K562 (cell line): Measurements from ENCODE around the gene AFF2. TPM values are rescaled to one million over a fixed set of nuclear protein-coding genes. Genes with fewer than 3 reads are reported as not detected.

Experiments used
- BRCA1 ChIP-seq, 2 experiments: fragments of 450-650 bp in 1 of 2; sonication (generic) in 1 of 2; formaldehyde crosslinking in 1 of 2; IDR thresholded peaks; 2 replicates each; pipeline versions ENCODE4 v1.5.0 to v1.6.1; 2017 to 2020; ENCODE audit warnings: mild to moderate bottlenecking in 1 of 2, missing genetic modification reagents in 1 of 2
- DPF2 ChIP-seq: fragments of 450-650 bp; IDR thresholded peaks from 2 replicates; pipeline ENCODE4 v1.6.1; 2016
- EP300 ChIP-seq: IDR thresholded peaks from 2 replicates; pipeline ENCODE4 v1.6.1; 2012; ENCODE audit warnings: low read length, improper control_type of control experiment
- ETV5 ChIP-seq: sonication (generic); formaldehyde crosslinking; IDR thresholded peaks from 2 replicates; pipeline ENCODE4 v1.4.0; 2020; ENCODE audit warnings: low read depth, mild to moderate bottlenecking, missing genetic modification reagents
- HNRNPL ChIP-seq: fragments of 200-400 bp; formaldehyde crosslinking; IDR thresholded peaks from 2 replicates; pipeline ENCODE4 v1.6.1; 2017; ENCODE audit warnings: low read depth, mild to moderate bottlenecking, low read length
- ILK ChIP-seq: fragments of 450-650 bp; IDR thresholded peaks from 2 replicates; pipeline ENCODE4 v1.6.1; 2016; ENCODE audit warnings: missing genetic modification characterization, low read depth, mild to moderate bottlenecking, missing compliant biosample characterization, moderate library complexity, borderline replicate concordance
- MEIS2 ChIP-seq: fragments of 450-650 bp; IDR thresholded peaks from 2 replicates; pipeline ENCODE4 v1.6.1; 2014; ENCODE audit warnings: mild to moderate bottlenecking; ENCODE audit not compliant: partially characterized antibody
- MIER1 ChIP-seq: fragments of 450-650 bp; IDR thresholded peaks from 2 replicates; pipeline ENCODE4 v1.6.1; 2016; ENCODE audit warnings: antibody characterized with exemption, mild to moderate bottlenecking, low read depth
- POLR2AphosphoS2 ChIP-seq: IDR thresholded peaks from 2 replicates; pipeline ENCODE4 v1.6.1; 2012; ENCODE audit warnings: low read length, improper control_type of control experiment
- POLR2AphosphoS5 ChIP-seq: IDR thresholded peaks from 2 replicates; pipeline ENCODE4 v1.6.1; 2011; ENCODE audit warnings: mild to moderate bottlenecking, low read depth, low read length, moderate library complexity; ENCODE audit not compliant: control insufficient read depth, insufficient read depth
- POLR2B ChIP-seq: fragments of 450-650 bp; IDR thresholded peaks from 2 replicates; pipeline ENCODE4 v1.6.1; 2018; ENCODE audit warnings: low read depth; ENCODE audit not compliant: partially characterized antibody
- ZBTB1 ChIP-seq: sonication (generic); formaldehyde crosslinking; IDR thresholded peaks from 2 replicates; pipeline ENCODE4 v1.8.1; 2023; ENCODE audit warnings: missing genetic modification reagents, low read depth, mild to moderate bottlenecking, borderline replicate concordance
- ZFPM2 ChIP-seq: fragments of 250-450 bp; sonication (Bioruptor Pico); IDR thresholded peaks from 2 replicates; pipeline ENCODE4 v1.5.1; 2022; ENCODE audit warnings: mild to moderate bottlenecking
- ZNF311 ChIP-seq: fragments of 250-450 bp; sonication (Bioruptor Pico); IDR thresholded peaks from 2 replicates; pipeline ENCODE4 v1.4.0; 2020; ENCODE audit warnings: mild to moderate bottlenecking, moderate library complexity
- ZNF354B ChIP-seq: fragments of 250-450 bp; sonication (Bioruptor Pico); IDR thresholded peaks from 2 replicates; pipeline ENCODE4 v1.4.0; 2020
- ZNF561 ChIP-seq: fragments of 450-650 bp; formaldehyde crosslinking; conservative IDR thresholded peaks from 2 replicates; pipeline ENCODE4 v1.4.0; 2020; ENCODE audit warnings: mild to moderate bottlenecking, moderate library complexity
- ZNF79 ChIP-seq: fragments of 250-450 bp; sonication (Bioruptor Pico); IDR thresholded peaks from 2 replicates; pipeline ENCODE4 v1.4.0; 2020; ENCODE audit warnings: low read depth, mild to moderate bottlenecking, moderate library complexity
- polyA plus RNA-seq, 8 experiments: library from polyadenylated mRNA; depleted of rRNA in 4 of 8; stranded (reverse) in 5 of 8; unstranded in 3 of 8; fragments of >200 nt; fragmentation: Nextera tagmentation in 2 of 8; fragmentation: Illumina TruSeq in 1 of 8; extraction: Ambion mirVana in 2 of 8; extraction: Trizol in 1 of 8; gene quantifications; 2 replicates each; pipeline versions ENCODE4 v1.2.1 to v1.2.3, GENCODE V29; 2011 to 2014; ENCODE audit warnings: inconsistent platforms in 1 of 8, missing spikeins in 1 of 8
- total RNA-seq, 7 experiments: library from RNA; depleted of rRNA in 6 of 7; stranded (reverse); fragments of >200 nt in 6 of 7; fragmentation: Illumina TruSeq in 2 of 7; extraction: Trizol in 2 of 7; gene quantifications; 2 replicates each; pipeline versions ENCODE4 v1.2.1 to v1.2.3, GENCODE V29; 2011 to 2021; ENCODE audit warnings: low replicate concordance in 1 of 7
- TF ChIP-seq, protein P1 (sequence below), 2 experiments: fragments of 450-650 bp; IDR thresholded peaks; 2 replicates each; pipeline ENCODE4 v1.6.1; 2016
- TF ChIP-seq, protein P2 (sequence below): sonication (generic); formaldehyde crosslinking; IDR thresholded peaks from 2 replicates; pipeline ENCODE4 v1.8.0; 2023; ENCODE audit warnings: mild to moderate bottlenecking, missing genetic modification reagents
- TF ChIP-seq, protein P3 (sequence below): IDR thresholded peaks from 3 replicates; pipeline ENCODE4 v1.6.1; 2011; ENCODE audit warnings: borderline replicate concordance, mild to moderate bottlenecking; ENCODE audit not compliant: insufficient read length, insufficient read depth
- TF ChIP-seq, protein P4 (sequence below): sonication (generic); formaldehyde crosslinking; IDR thresholded peaks from 2 replicates; pipeline ENCODE4 v1.8.1; 2023; ENCODE audit warnings: mild to moderate bottlenecking, missing genetic modification reagents
- TF ChIP-seq, protein P5 (sequence below): sonication (generic); formaldehyde crosslinking; IDR thresholded peaks from 2 replicates; pipeline ENCODE4 v1.8.1; 2023; ENCODE audit warnings: mild to moderate bottlenecking, missing genetic modification reagents

The AFF2 gene
- total and polyA plus RNA-seq, 9 of the 15 experiments (the other 6 are each of a cell fraction or from before 2014, with no cell fraction given) = 0.01 to 0.20 (median 0.07) TPM

DNA sequence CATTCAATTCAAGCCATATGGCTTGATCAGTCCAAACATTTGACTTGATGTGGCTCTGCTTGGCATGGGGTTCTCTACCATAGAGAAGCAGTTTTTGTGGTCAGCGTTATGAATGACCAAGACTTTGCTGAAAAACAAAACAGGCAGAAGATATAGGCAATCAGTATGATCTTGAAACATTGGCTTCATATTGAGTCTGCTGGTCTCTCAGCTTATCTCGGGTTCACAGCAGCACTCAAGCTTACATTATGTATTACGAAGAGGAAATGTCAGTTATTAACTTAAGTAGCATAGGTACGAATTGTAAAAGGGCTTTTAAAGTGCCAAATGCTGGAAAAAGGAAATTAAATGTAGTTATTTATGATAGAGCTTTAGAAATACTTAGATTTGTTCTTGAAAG lies 99.0 kb downstream of the AFF2 start (continued):
- TF ChIP-seq ZNF311 (CRISPR knock-in tag) (no peak), MIER1 (no peak), HNRNPL (no peak), POLR2AphosphoS2 (no peak), ILK (tag) (no peak), BRCA1 (IDR thresholded peaks at IDR 0.05) (no peak), BRCA1 (CRISPR knock-in tag; IDR thresholded peaks at IDR 0.05) (no peak), POLR2AphosphoS5 (peak; percentile 19; the same call in 1 of the 2 replicates), ZNF79 (CRISPR knock-in tag) (no peak), POLR2B (no peak), MEIS2 (peak; percentile 66), ZFPM2 (CRISPR knock-in tag) (no peak), DPF2 (peak; percentile 78), ZNF354B (no peak), ETV5 (CRISPR knock-in tag) (no peak), ZBTB1 (CRISPR knock-in tag) (no peak), ZNF561 (CRISPR knock-in tag) (no peak), EP300 (peak; percentile 74)
- TF ChIP-seq, protein P1, sequence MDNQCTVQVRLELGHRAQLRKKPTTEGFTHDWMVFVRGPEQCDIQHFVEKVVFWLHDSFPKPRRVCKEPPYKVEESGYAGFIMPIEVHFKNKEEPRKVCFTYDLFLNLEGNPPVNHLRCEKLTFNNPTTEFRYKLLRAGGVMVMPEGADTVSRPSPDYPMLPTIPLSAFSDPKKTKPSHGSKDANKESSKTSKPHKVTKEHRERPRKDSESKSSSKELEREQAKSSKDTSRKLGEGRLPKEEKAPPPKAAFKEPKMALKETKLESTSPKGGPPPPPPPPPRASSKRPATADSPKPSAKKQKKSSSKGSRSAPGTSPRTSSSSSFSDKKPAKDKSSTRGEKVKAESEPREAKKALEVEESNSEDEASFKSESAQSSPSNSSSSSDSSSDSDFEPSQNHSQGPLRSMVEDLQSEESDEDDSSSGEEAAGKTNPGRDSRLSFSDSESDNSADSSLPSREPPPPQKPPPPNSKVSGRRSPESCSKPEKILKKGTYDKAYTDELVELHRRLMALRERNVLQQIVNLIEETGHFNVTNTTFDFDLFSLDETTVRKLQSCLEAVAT (IDR thresholded peaks at IDR 0.05) = no peak
- TF ChIP-seq, protein P2, sequence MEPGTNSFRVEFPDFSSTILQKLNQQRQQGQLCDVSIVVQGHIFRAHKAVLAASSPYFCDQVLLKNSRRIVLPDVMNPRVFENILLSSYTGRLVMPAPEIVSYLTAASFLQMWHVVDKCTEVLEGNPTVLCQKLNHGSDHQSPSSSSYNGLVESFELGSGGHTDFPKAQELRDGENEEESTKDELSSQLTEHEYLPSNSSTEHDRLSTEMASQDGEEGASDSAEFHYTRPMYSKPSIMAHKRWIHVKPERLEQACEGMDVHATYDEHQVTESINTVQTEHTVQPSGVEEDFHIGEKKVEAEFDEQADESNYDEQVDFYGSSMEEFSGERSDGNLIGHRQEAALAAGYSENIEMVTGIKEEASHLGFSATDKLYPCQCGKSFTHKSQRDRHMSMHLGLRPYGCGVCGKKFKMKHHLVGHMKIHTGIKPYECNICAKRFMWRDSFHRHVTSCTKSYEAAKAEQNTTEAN = no peak
- TF ChIP-seq, protein P3, sequence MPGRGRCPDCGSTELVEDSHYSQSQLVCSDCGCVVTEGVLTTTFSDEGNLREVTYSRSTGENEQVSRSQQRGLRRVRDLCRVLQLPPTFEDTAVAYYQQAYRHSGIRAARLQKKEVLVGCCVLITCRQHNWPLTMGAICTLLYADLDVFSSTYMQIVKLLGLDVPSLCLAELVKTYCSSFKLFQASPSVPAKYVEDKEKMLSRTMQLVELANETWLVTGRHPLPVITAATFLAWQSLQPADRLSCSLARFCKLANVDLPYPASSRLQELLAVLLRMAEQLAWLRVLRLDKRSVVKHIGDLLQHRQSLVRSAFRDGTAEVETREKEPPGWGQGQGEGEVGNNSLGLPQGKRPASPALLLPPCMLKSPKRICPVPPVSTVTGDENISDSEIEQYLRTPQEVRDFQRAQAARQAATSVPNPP = no peak
- TF ChIP-seq, protein P4, sequence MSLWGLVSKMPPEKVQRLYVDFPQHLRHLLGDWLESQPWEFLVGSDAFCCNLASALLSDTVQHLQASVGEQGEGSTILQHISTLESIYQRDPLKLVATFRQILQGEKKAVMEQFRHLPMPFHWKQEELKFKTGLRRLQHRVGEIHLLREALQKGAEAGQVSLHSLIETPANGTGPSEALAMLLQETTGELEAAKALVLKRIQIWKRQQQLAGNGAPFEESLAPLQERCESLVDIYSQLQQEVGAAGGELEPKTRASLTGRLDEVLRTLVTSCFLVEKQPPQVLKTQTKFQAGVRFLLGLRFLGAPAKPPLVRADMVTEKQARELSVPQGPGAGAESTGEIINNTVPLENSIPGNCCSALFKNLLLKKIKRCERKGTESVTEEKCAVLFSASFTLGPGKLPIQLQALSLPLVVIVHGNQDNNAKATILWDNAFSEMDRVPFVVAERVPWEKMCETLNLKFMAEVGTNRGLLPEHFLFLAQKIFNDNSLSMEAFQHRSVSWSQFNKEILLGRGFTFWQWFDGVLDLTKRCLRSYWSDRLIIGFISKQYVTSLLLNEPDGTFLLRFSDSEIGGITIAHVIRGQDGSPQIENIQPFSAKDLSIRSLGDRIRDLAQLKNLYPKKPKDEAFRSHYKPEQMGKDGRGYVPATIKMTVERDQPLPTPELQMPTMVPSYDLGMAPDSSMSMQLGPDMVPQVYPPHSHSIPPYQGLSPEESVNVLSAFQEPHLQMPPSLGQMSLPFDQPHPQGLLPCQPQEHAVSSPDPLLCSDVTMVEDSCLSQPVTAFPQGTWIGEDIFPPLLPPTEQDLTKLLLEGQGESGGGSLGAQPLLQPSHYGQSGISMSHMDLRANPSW (CRISPR knock-in tag) = no peak
- TF ChIP-seq, protein P5, sequence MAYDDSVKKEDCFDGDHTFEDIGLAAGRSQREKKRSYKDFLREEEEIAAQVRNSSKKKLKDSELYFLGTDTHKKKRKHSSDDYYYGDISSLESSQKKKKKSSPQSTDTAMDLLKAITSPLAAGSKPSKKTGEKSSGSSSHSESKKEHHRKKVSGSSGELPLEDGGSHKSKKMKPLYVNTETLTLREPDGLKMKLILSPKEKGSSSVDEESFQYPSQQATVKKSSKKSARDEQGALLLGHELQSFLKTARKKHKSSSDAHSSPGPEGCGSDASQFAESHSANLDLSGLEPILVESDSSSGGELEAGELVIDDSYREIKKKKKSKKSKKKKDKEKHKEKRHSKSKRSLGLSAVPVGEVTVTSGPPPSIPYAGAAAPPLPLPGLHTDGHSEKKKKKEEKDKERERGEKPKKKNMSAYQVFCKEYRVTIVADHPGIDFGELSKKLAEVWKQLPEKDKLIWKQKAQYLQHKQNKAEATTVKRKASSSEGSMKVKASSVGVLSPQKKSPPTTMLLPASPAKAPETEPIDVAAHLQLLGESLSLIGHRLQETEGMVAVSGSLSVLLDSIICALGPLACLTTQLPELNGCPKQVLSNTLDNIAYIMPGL (CRISPR knock-in tag) = no peak
